ENCODE measurements around the gene TAS1R3. TPM values are rescaled to one million over a fixed set of nuclear protein-coding genes. Genes with fewer than 3 reads are reported as not detected.

TAS1R3 gene
- total and polyA plus RNA-seq, 4 donors, result 0.13 to 1.3 (median 0.55) TPM

DNA sequence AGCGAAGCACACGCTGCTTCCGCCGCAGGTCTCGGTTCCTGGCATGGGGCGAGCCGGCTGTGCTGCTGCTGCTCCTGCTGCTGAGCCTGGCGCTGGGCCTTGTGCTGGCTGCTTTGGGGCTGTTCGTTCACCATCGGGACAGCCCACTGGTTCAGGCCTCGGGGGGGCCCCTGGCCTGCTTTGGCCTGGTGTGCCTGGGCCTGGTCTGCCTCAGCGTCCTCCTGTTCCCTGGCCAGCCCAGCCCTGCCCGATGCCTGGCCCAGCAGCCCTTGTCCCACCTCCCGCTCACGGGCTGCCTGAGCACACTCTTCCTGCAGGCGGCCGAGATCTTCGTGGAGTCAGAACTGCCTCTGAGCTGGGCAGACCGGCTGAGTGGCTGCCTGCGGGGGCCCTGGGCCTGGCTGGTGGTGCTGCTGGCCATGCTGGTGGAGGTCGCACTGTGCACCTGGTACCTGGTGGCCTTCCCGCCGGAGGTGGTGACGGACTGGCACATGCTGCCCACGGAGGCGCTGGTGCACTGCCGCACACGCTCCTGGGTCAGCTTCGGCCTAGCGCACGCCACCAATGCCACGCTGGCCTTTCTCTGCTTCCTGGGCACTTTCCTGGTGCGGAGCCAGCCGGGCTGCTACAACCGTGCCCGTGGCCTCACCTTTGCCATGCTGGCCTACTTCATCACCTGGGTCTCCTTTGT lies 2.6 kb downstream of the TAS1R3 start:
- Histone ChIP-seq H3K4me1 (ENCODE audit: control insufficient read depth in 5 of 5, insufficient read depth in 5 of 5, low read length in 5 of 5) (peaks cover 0 to 2% (median 0%) of the 10 kb centered on the region in 5 donors), H3K27ac (ENCODE audit: low read depth in 1 of 2, low read length in 1 of 2) (no peak overlapping the region), H3K9me3 (ENCODE audit: control insufficient read depth in 4 of 4, insufficient read depth in 3 of 4, low read length in 3 of 4) (peaks cover 0 to 5% (median 0%) of the 10 kb centered on the region in 4 donors), H3K9ac (ENCODE audit: insufficient read depth in 1 of 2, low read length in 2 of 2) (no peak overlapping the region), H3K36me3 (ENCODE audit: control insufficient read depth in 4 of 4, insufficient read depth in 4 of 4, low read length in 4 of 4) (peaks cover 0 to 34% (median 6%) of the 10 kb centered on the region in 4 donors), H3K27me3 (ENCODE audit: control insufficient read depth in 3 of 3, insufficient read depth in 3 of 3, low read length in 2 of 3) (no peaks in the 10 kb centered on the region), H3K4me3 (no peak overlapping the region)
- TF ChIP-seq, protein P1, sequence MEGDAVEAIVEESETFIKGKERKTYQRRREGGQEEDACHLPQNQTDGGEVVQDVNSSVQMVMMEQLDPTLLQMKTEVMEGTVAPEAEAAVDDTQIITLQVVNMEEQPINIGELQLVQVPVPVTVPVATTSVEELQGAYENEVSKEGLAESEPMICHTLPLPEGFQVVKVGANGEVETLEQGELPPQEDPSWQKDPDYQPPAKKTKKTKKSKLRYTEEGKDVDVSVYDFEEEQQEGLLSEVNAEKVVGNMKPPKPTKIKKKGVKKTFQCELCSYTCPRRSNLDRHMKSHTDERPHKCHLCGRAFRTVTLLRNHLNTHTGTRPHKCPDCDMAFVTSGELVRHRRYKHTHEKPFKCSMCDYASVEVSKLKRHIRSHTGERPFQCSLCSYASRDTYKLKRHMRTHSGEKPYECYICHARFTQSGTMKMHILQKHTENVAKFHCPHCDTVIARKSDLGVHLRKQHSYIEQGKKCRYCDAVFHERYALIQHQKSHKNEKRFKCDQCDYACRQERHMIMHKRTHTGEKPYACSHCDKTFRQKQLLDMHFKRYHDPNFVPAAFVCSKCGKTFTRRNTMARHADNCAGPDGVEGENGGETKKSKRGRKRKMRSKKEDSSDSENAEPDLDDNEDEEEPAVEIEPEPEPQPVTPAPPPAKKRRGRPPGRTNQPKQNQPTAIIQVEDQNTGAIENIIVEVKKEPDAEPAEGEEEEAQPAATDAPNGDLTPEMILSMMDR (IDR thresholded peaks at IDR 0.05; ENCODE audit: control extremely low read depth, extremely low read depth), result no peak
- DNase-seq (no peak), ATAC-seq (ENCODE audit: insufficient read depth, low FRiP score) (no peak)
- WGBS, 2 donors, result 88% methylated on average over 36 of the region's 36 CpGs

DNA sequence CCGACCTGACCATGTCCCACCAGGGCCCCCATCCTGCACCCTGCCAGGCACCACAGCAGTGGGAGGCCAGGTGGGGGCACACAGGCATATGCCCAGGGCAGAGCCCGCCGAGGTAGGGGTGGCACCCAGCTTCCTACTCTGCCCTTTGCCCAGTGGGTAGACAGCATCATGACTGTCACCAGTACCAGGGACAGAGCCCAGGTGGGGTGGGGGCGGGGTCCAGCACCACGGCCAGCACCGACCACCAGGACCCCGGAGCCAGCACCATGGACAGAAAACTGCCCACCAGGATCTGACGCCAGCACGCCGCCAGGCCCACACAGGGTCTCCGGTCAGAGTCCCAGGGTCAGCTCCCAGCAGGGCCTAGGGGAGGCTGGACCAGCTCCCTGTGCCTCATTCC lies 3.8 kb downstream of the TAS1R3 start:
- TF ChIP-seq, protein P1 (IDR thresholded peaks at IDR 0.05; ENCODE audit: control extremely low read depth, extremely low read depth), result no peak
- Histone ChIP-seq H3K27me3 (ENCODE audit: control insufficient read depth in 3 of 3, insufficient read depth in 3 of 3, low read length in 2 of 3) (no peaks in the 10 kb centered on the region), H3K4me1 (ENCODE audit: control insufficient read depth in 5 of 5, insufficient read depth in 5 of 5, low read length in 5 of 5) (peaks cover 0 to 2% (median 0%) of the 10 kb centered on the region in 5 donors), H3K36me3 (ENCODE audit: control insufficient read depth in 4 of 4, insufficient read depth in 4 of 4, low read length in 4 of 4) (peaks cover 0 to 44% (median 8%) of the 10 kb centered on the region in 4 donors), H3K27ac (ENCODE audit: low read depth in 1 of 2, low read length in 1 of 2) (no peak overlapping the region), H3K9me3 (ENCODE audit: control insufficient read depth in 4 of 4, insufficient read depth in 3 of 4, low read length in 3 of 4) (peaks cover 0 to 5% (median 0%) of the 10 kb centered on the region in 4 donors), H3K4me3 (no peak overlapping the region), H3K9ac (ENCODE audit: insufficient read depth in 1 of 2, low read length in 2 of 2) (no peak overlapping the region)
- no peak for ATAC-seq (ENCODE audit: insufficient read depth, low FRiP score)
- DNase-seq, result no peak
- 78 to 82% methylated on average over 11 of the region's 11 CpGs for WGBS, 2 donors

DNA sequence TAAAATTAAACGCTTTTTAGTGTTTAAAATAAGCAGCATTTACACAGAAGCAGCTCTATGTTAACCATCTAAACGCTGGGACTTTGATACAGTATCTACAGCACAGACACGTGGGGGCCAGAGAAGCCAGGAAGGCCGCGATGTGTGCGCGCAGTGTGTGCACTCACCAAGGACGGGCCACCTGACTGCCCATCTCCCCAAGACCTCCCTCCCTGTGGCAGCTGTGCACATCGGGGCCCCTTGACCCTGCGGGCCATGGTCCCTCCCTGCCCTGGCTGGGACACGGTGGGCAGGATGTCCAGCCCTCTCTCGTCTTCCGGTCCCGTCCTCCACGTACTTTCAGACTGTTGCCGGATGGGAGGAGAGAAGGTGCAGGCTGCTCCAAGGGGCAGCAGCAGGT lies 4.2 kb downstream of the TAS1R3 start:
- peaks cover 0 to 2% (median 0%) of the 10 kb centered on the region in 5 donors for H3K4me1 ChIP-seq (ENCODE audit: control insufficient read depth in 5 of 5, insufficient read depth in 5 of 5, low read length in 5 of 5)

More for the DNA sequence above, 4.2 kb downstream of the TAS1R3 start:
- TF ChIP-seq, protein P1 (IDR thresholded peaks at IDR 0.05; ENCODE audit: control extremely low read depth, extremely low read depth), result no peak
- Histone ChIP-seq H3K9ac (ENCODE audit: insufficient read depth in 1 of 2, low read length in 2 of 2) (no peak overlapping the region), H3K27ac (ENCODE audit: low read depth in 1 of 2, low read length in 1 of 2) (no peak overlapping the region), H3K4me3 (no peak overlapping the region), H3K36me3 (ENCODE audit: control insufficient read depth in 4 of 4, insufficient read depth in 4 of 4, low read length in 4 of 4) (peaks cover 0 to 48% (median 8%) of the 10 kb centered on the region in 4 donors), H3K9me3 (ENCODE audit: control insufficient read depth in 4 of 4, insufficient read depth in 3 of 4, low read length in 3 of 4) (peaks cover 0 to 5% (median 0%) of the 10 kb centered on the region in 4 donors), H3K27me3 (ENCODE audit: control insufficient read depth in 3 of 3, insufficient read depth in 3 of 3, low read length in 2 of 3) (no peaks in the 10 kb centered on the region)
- no peak for DNase-seq
- 84 to 89% methylated on average over 16 of the region's 16 CpGs for WGBS, 2 donors
- no peak for ATAC-seq (ENCODE audit: insufficient read depth, low FRiP score)

Data from lung (tissue), 12 donors.